ENCODE measurements around the gene CYB5RL. TPM values are rescaled to one million over a fixed set of nuclear protein-coding genes. Genes with fewer than 3 reads are reported as not detected.
"Not testable (repeated sequence)": the region's sequence is repeated elsewhere in the genome, so short reads cannot be mapped to it uniquely, and the experiment has no call there.

CYB5RL gene
- total and polyA plus RNA-seq, 2 of the 13 experiments (the other 11 are each of a cell fraction or from before 2014, with no cell fraction given), result 3.7 to 5.0 TPM

- no peak for TF ChIP-seq ZHX2 (IDR thresholded peaks at IDR 0.05; ENCODE audit: low read depth)
- no peak for TF ChIP-seq ZHX2 (CRISPR knock-in tag; IDR thresholded peaks at IDR 0.05; ENCODE audit: borderline replicate concordance)
Observed at GRCh38 chr1:54237586-54237985, 37.8 kb upstream of the CYB5RL start (continued).

GRCh38 chr1:54234284-54234683, 34.5 kb upstream of the CYB5RL start:
- H3K27ac ChIP-seq (ENCODE audit: extremely low read length, insufficient read depth, low read length), result peak overlapping the region; percentile 57
- peak; percentile 69 for TF ChIP-seq BHLHE40 (IDR thresholded peaks at IDR 0.05; ENCODE audit: low read length)
- TF ChIP-seq SAP130 (CRISPR knock-in tag; IDR thresholded peaks at IDR 0.05; ENCODE audit: low read depth), result no peak
- intact Hi-C loops (cut with micrococcal nuclease; ENCODE audit: unreplicated experiment), result no loop called here
- no peak overlapping the region for H3K4me3 ChIP-seq (replicated peaks in 1 of 3; ENCODE audit: insufficient read depth in 1 of 3, low read depth in 2 of 3, low read length in 3 of 3)
- no peak for FAIRE-seq
- no peaks in the 10 kb centered on the region for H3K9me3 ChIP-seq (ENCODE audit: low read length)
- ChIA-PET POLR2A (interaction anchor here (1.0 kb wide), 1 partner anchor 35 kb away, joined by 6 read pairs; the partner anchor contains the start of genes CYB5RL and MRPL37), CTCF (ENCODE audit: low intra/inter-chr PET ratio, low total read pairs) (no interaction called here)
- H3K79me2 ChIP-seq (ENCODE audit: insufficient read depth, low read length), result no peaks in the 10 kb centered on the region
- H3K4me1 ChIP-seq (ENCODE audit: insufficient read depth, low read length), result peaks cover 12% of the 10 kb centered on the region
- peak; percentile 52 for ATAC-seq
- no peak overlapping the region for H3K9ac ChIP-seq (ENCODE audit: insufficient read depth, low read depth, low read length)
- no peak for DNase-seq (ENCODE audit: low spot score)
- H2AFZ ChIP-seq (ENCODE audit: low read length), result no peak overlapping the region
- H4K20me1 ChIP-seq (ENCODE audit: insufficient read depth, low read length), result no peaks in the 10 kb centered on the region
- peaks cover 4 to 22% of the 10 kb centered on the region in 2 experiments; a peak in 3 of 5 replicates for H3K36me3 ChIP-seq (replicated peaks in 1 of 2; ENCODE audit: control insufficient read depth in 1 of 2, insufficient read depth in 2 of 2, low read length in 2 of 2)
- 12% methylated on average over 2 of the region's 2 CpGs for WGBS (ENCODE audit: low lambda C conversion rate)
- H3K4me2 ChIP-seq (ENCODE audit: low read depth, low read length), result peak overlapping the region; percentile 18; the same call in 1 of the 2 replicates
- in situ Hi-C loops (cut with HindIII; ENCODE audit: extremely low pct_ligation_motif_present, low pct_unique_long_range_greater_than_20kb), result no loop called here
- BruUV-seq (replicated peaks), result no TSS peak
- no peaks in the 10 kb centered on the region for H3K27me3 ChIP-seq (ENCODE audit: control insufficient read depth in 1 of 2, insufficient read depth in 2 of 2, low read length in 2 of 2)

GRCh38 chr1:54233196-54233595, 33.4 kb upstream of the CYB5RL start:
- DNase-seq (ENCODE audit: low spot score); H4K20me1 ChIP-seq (ENCODE audit: insufficient read depth, low read length); H3K9ac ChIP-seq (ENCODE audit: insufficient read depth, low read depth, low read length); in situ Hi-C loops (cut with HindIII; ENCODE audit: extremely low pct_ligation_motif_present, low pct_unique_long_range_greater_than_20kb); CTCF ChIA-PET (ENCODE audit: low intra/inter-chr PET ratio, low total read pairs); POLR2A ChIA-PET; FAIRE-seq; H3K79me2 ChIP-seq (ENCODE audit: insufficient read depth, low read length); H3K4me2 ChIP-seq (ENCODE audit: low read depth, low read length); H3K9me3 ChIP-seq (ENCODE audit: low read length); intact Hi-C loops (cut with micrococcal nuclease; ENCODE audit: unreplicated experiment); H3K27ac ChIP-seq (ENCODE audit: extremely low read length, insufficient read depth, low read length); BruUV-seq (replicated peaks); H3K27me3 ChIP-seq (ENCODE audit: control insufficient read depth in 1 of 2, insufficient read depth in 2 of 2, low read length in 2 of 2); H2AFZ ChIP-seq (ENCODE audit: low read length); ATAC-seq; H3K4me3 ChIP-seq (replicated peaks in 1 of 3; ENCODE audit: insufficient read depth in 1 of 3, low read depth in 2 of 3, low read length in 3 of 3): not testable (repeated sequence)
- 92% methylated on average over 7 of the region's 33 CpGs for WGBS (ENCODE audit: low lambda C conversion rate)
- peaks cover 4 to 18% of the 10 kb centered on the region in 2 experiments; a peak in 1 of 5 replicates for H3K36me3 ChIP-seq (replicated peaks in 1 of 2; ENCODE audit: control insufficient read depth in 1 of 2, insufficient read depth in 2 of 2, low read length in 2 of 2)
- H3K4me1 ChIP-seq (ENCODE audit: insufficient read depth, low read length), result peaks cover 12% of the 10 kb centered on the region
